Common myeloid progenitor, CD34-positive (primary cell): ENCODE data around the gene PRDM16.

ENCODE experiments used
- CTCF ChIA-PET: fragments of 350-600 bp; sonication (Branson Sonifier 250); formaldehyde crosslinking; loops from one replicate; lab custom pipeline; 2021; ENCODE audit warnings: antibody characterized with exemption; lab: Charles Lee
- POLR2A ChIA-PET: fragments of 350-600 bp; sonication (Branson Sonifier 250); formaldehyde crosslinking; loops from one replicate; lab custom pipeline; 2021; ENCODE audit warnings: antibody characterized with exemption; lab: Charles Lee
- DNase-seq, 3 donors: peaks; one replicate each; pipeline versions ENCODE4 v3.0.0 to v3.0.0-alpha.2; 2013
- H3K27ac ChIP-seq, 2 experiments: 1 replicate in 1 of 2; 2 replicates in 1 of 2; pipeline ENCODE4 v1.7.0; 2013; ENCODE audit warnings: inconsistent platforms in 2 of 2, low read length in 2 of 2, mild to moderate bottlenecking in 2 of 2, low read depth in 1 of 2, moderate library complexity in 1 of 2; ENCODE audit not compliant: severe bottlenecking in 2 of 2, insufficient read depth in 1 of 2, poor library complexity in 1 of 2
- H3K27me3 ChIP-seq, 5 experiments: replicated peaks in 2 of 5; 1 replicate in 3 of 5; 2 replicates in 2 of 5; pipeline versions ENCODE4 v1.6.1 to v1.7.0; 2013; ENCODE audit warnings: low read length in 4 of 5, mild to moderate bottlenecking in 2 of 5, moderate library complexity in 2 of 5, inconsistent platforms in 1 of 5; ENCODE audit not compliant: insufficient read depth in 5 of 5, control insufficient read depth in 4 of 5
- H3K36me3 ChIP-seq, 4 experiments: 1 replicate in 2 of 4; 2 replicates in 2 of 4; pipeline versions ENCODE4 v1.6.1 to v1.7.0; 2013; ENCODE audit warnings: low read length in 3 of 4, control low read depth in 1 of 4, mild to moderate bottlenecking in 1 of 4; ENCODE audit not compliant: control insufficient read depth in 4 of 4, insufficient read depth in 4 of 4
- H3K4me1 ChIP-seq, 4 experiments: 1 replicate in 3 of 4; 2 replicates in 1 of 4; pipeline versions ENCODE4 v1.6.1 to v1.7.1; 2013; ENCODE audit warnings: low read length in 3 of 4, mild to moderate bottlenecking in 3 of 4, control low read depth in 1 of 4, inconsistent platforms in 1 of 4, moderate library complexity in 1 of 4; ENCODE audit not compliant: control insufficient read depth in 4 of 4, insufficient read depth in 4 of 4; ENCODE audit errors: control extremely low read depth in 1 of 4
- H3K4me3 ChIP-seq, 7 experiments: 1 replicate in 4 of 7; 2 replicates in 3 of 7; pipeline versions ENCODE4 v1.5.1 to v1.7.0; 2013; ENCODE audit warnings: mild to moderate bottlenecking in 7 of 7, low read length in 6 of 7, moderate library complexity in 6 of 7, inconsistent platforms in 2 of 7, low read depth in 2 of 7, control low read depth in 1 of 7; ENCODE audit not compliant: insufficient read depth in 4 of 7, control insufficient read depth in 1 of 7; ENCODE audit errors: extremely low read depth in 1 of 7
- H3K9me3 ChIP-seq, 5 experiments: 1 replicate in 4 of 5; 2 replicates in 1 of 5; pipeline versions ENCODE4 v1.6.1 to v1.7.1; 2013; ENCODE audit warnings: low read length in 4 of 5, mild to moderate bottlenecking in 2 of 5, inconsistent platforms in 1 of 5, low read depth in 1 of 5, moderate library complexity in 1 of 5; ENCODE audit not compliant: control insufficient read depth in 4 of 5, insufficient read depth in 2 of 5; ENCODE audit errors: control extremely low read depth in 1 of 5
- WGBS: methylation state at CpG from one replicate; pipeline ENCODE4 v1.1.5; 2013; ENCODE audit not compliant: insufficient coverage; 5-methylcytosine and 5-hydroxymethylcytosine counted together

The PRDM16 gene

GRCh38 chr1:3310718-3311400 is 241.9 kb downstream of the PRDM16 start:
- Histone ChIP-seq H3K27me3 (no peaks in the 10 kb centered on the region), H3K36me3 (no peaks in the 10 kb centered on the region), H3K4me1 (peaks cover 0 to 30% (median 23%) of the 10 kb centered on the region in 4 experiments), H3K9me3 (no peaks in the 10 kb centered on the region), H3K4me3 (no peak overlapping the region), H3K27ac (no peak overlapping the region)
- CTCF ChIA-PET, result interaction anchor here (1.1 to 2.2 kb wide), 4 partner anchors 10 to 216 kb away, joined by 3 to 6 read pairs (median 4); no protein-coding TSS in a partner anchor
- DNase-seq, result no peak
- WGBS, result 99% methylated on average over 13 of the region's 25 CpGs
- POLR2A ChIA-PET, result no interaction called here

- Histone ChIP-seq H3K4me3 (no peak overlapping the region), H3K36me3 (no peaks in the 10 kb centered on the region), H3K9me3 (peaks cover 0 to 4% (median 0%) of the 10 kb centered on the region in 5 experiments), H3K4me1 (peaks cover 0 to 33% (median 25%) of the 10 kb centered on the region in 4 experiments), H3K27ac (no peak overlapping the region), H3K27me3 (no peaks in the 10 kb centered on the region)
- WGBS, result 96% methylated on average over 8 of the region's 8 CpGs
- DNase-seq, result no peak
- ChIA-PET POLR2A (no interaction called here), CTCF (interaction anchor here (1.1 to 2.2 kb wide), 4 partner anchors 9 to 217 kb away, joined by 3 to 6 read pairs (median 4); no protein-coding TSS in a partner anchor)
Observed at GRCh38 chr1:3311711-3312110, 242.7 kb downstream of the PRDM16 start.

GRCh38 chr1:3312310-3312897 is 243.4 kb downstream of the PRDM16 start:
- DNase-seq, result no peak
- Histone ChIP-seq H3K36me3 (no peaks in the 10 kb centered on the region), H3K27me3 (no peaks in the 10 kb centered on the region), H3K4me1 (peaks cover 0 to 33% (median 27%) of the 10 kb centered on the region in 4 experiments), H3K4me3 (no peak overlapping the region), H3K9me3 (peaks cover 0 to 8% (median 2%) of the 10 kb centered on the region in 5 experiments), H3K27ac (peak overlapping the region in 1 of 2 experiments; percentile 50)
- 96% methylated on average over 21 of the region's 24 CpGs for WGBS
- CTCF ChIA-PET, result interaction anchor here (1.2 to 2.2 kb wide), 3 partner anchors 10 to 55 kb away, joined by 3 to 6 read pairs (median 3); no protein-coding TSS in a partner anchor
- POLR2A ChIA-PET, result interaction anchor here (2.4 kb wide), 1 partner anchor 10 kb away, joined by 11 read pairs; no protein-coding TSS in a partner anchor

GRCh38 chr1:3312898-3313575 is 244.0 kb downstream of the PRDM16 start:
- Histone ChIP-seq H3K27me3 (no peaks in the 10 kb centered on the region), H3K4me3 (no peak overlapping the region), H3K9me3 (peaks cover 0 to 8% (median 2%) of the 10 kb centered on the region in 5 experiments), H3K36me3 (no peaks in the 10 kb centered on the region), H3K4me1 (peaks cover 0 to 33% (median 27%) of the 10 kb centered on the region in 4 experiments), H3K27ac (peak overlapping the region in 1 of 2 experiments; percentile 81)
- 18% methylated on average over 37 of the region's 38 CpGs for WGBS
- CTCF ChIA-PET, result interaction anchor here (1.2 to 2.2 kb wide), 4 partner anchors 9 to 55 kb away, joined by 3 to 6 read pairs (median 4); no protein-coding TSS in a partner anchor
- DNase-seq, result peak; percentile 87 to 96 (median 93)
- POLR2A ChIA-PET, result interaction anchor here (0.7 to 2.4 kb wide), 2 partner anchors 10 to 235 kb away, joined by 3 to 11 read pairs; no protein-coding TSS in a partner anchor

GRCh38 chr1:3313576-3313950 is 244.6 kb downstream of the PRDM16 start:
- peak in 1 of 3 donors; percentile 52 for DNase-seq
- WGBS, result 30% methylated on average over 20 of the region's 22 CpGs
- POLR2A ChIA-PET, result interaction anchor here (0.7 to 2.4 kb wide), 2 partner anchors 9 to 235 kb away, joined by 3 to 11 read pairs; no protein-coding TSS in a partner anchor
- peaks cover 0 to 33% (median 27%) of the 10 kb centered on the region in 4 experiments for H3K4me1 ChIP-seq
- no peaks in the 10 kb centered on the region for H3K27me3 ChIP-seq
- H3K36me3 ChIP-seq, result no peaks in the 10 kb centered on the region
- peak overlapping the region in 1 of 2 experiments; percentile 81 for H3K27ac ChIP-seq
- peaks cover 0 to 8% (median 2%) of the 10 kb centered on the region in 5 experiments for H3K9me3 ChIP-seq
- CTCF ChIA-PET, result interaction anchor here (1.2 to 1.9 kb wide), 2 partner anchors 15 to 31 kb away, joined by 3 to 4 read pairs; no protein-coding TSS in a partner anchor
- H3K4me3 ChIP-seq, result no peak overlapping the region

- peak in 1 of 3 donors; percentile 27 for DNase-seq
- ChIA-PET CTCF (interaction anchor here (0.6 to 1.9 kb wide), 3 partner anchors 10 to 140 kb away, joined by 3 to 4 read pairs (median 3); no protein-coding TSS in a partner anchor), POLR2A (interaction anchor here (2.4 kb wide), 1 partner anchor 8 kb away, joined by 11 read pairs; no protein-coding TSS in a partner anchor)
- no peak overlapping the region for H3K4me3 ChIP-seq
- no peak overlapping the region for H3K27ac ChIP-seq
- no peaks in the 10 kb centered on the region for H3K36me3 ChIP-seq
- WGBS, result 88% methylated on average over 3 of the region's 22 CpGs
- H3K27me3 ChIP-seq, result no peaks in the 10 kb centered on the region
- peaks cover 0 to 38% (median 28%) of the 10 kb centered on the region in 4 experiments for H3K4me1 ChIP-seq
- H3K9me3 ChIP-seq, result peaks cover 0 to 8% (median 2%) of the 10 kb centered on the region in 5 experiments
Observed at GRCh38 chr1:3314491-3315381, 245.7 kb downstream of the PRDM16 start.
